Neural progenitor cell (in vitro differentiated cells): ENCODE results near the gene SLC25A48. TPM values are rescaled to one million over a fixed set of nuclear protein-coding genes. Genes with fewer than 3 reads are reported as not detected.

Experiments used
- DNase-seq: peaks from one replicate; pipeline ENCODE4 v3.0.0-alpha.2; 2016; ENCODE audit warnings: low spot score
- H2AFZ ChIP-seq: fragments of 200-600 bp; sonication (generic); replicated peaks from 2 replicates; pipeline ENCODE4 v1.6.1; 2016; ENCODE audit warnings: antibody characterized with exemption
- H3F3A ChIP-seq: fragments of 200-600 bp; sonication (generic); 2 replicates; pipeline ENCODE4 v1.6.1; 2016; ENCODE audit warnings: antibody characterized with exemption, low read depth
- H3K27ac ChIP-seq: fragments of 200-600 bp; sonication (generic); 2 replicates; pipeline ENCODE4 v1.5.1; 2016; ENCODE audit warnings: mild to moderate bottlenecking
- H3K27me3 ChIP-seq: fragments of 200-600 bp; sonication (generic); 2 replicates; pipeline ENCODE4 v1.6.1; 2016; ENCODE audit warnings: mild to moderate bottlenecking, moderate library complexity
- H3K36me3 ChIP-seq: fragments of 200-600 bp; sonication (generic); 2 replicates; pipeline ENCODE4 v1.5.1; 2016
- H3K4me1 ChIP-seq: fragments of 200-600 bp; sonication (generic); 2 replicates; pipeline ENCODE4 v1.6.1; 2016; ENCODE audit warnings: mixed run types
- H3K4me2 ChIP-seq: fragments of 200-600 bp; sonication (generic); 2 replicates; pipeline ENCODE4 v1.6.1; 2016
- H3K4me3 ChIP-seq: fragments of 200-600 bp; sonication (generic); 2 replicates; pipeline ENCODE4 v1.5.1; 2016
- H3K79me2 ChIP-seq: fragments of 200-600 bp; sonication (generic); 2 replicates; pipeline ENCODE4 v1.6.1; 2016; ENCODE audit warnings: low read depth
- H3K9ac ChIP-seq: fragments of 200-600 bp; sonication (generic); 2 replicates; pipeline ENCODE4 v1.6.1; 2016
- H3K9me3 ChIP-seq: fragments of 200-600 bp; sonication (generic); 2 replicates; pipeline ENCODE4 v1.5.1; 2016; ENCODE audit warnings: low read depth
- H4K20me1 ChIP-seq: fragments of 200-600 bp; sonication (generic); 2 replicates; pipeline ENCODE4 v1.6.1; 2016; ENCODE audit warnings: low read depth
- H3K27ac Mint-ChIP-seq: 3 replicates; pipeline ENCODE4 v1.8.0; 2021; ENCODE audit warnings: mixed read lengths
- H3K27me3 Mint-ChIP-seq: 2 replicates; pipeline ENCODE4 v1.8.0; 2022; ENCODE audit warnings: low read depth, mild to moderate bottlenecking, inconsistent platforms, moderate library complexity, mixed read lengths; ENCODE audit not compliant: insufficient read depth
- H3K36me3 Mint-ChIP-seq: 3 replicates; pipeline ENCODE4 v1.8.0; 2021; ENCODE audit warnings: mixed read lengths
- H3K4me1 Mint-ChIP-seq: 3 replicates; pipeline ENCODE4 v1.8.0; 2021; ENCODE audit warnings: mixed read lengths
- H3K4me3 Mint-ChIP-seq: 3 replicates; pipeline ENCODE4 v1.8.0; 2021; ENCODE audit warnings: mild to moderate bottlenecking, moderate library complexity, mixed read lengths
- H3K9me3 Mint-ChIP-seq: 3 replicates; pipeline ENCODE4 v1.8.0; 2020; ENCODE audit warnings: mixed read lengths
- CTCF ChIP-seq: fragments of 200-600 bp; sonication (generic); IDR thresholded peaks from 2 replicates; pipeline ENCODE4 v1.5.1; 2017; ENCODE audit warnings: antibody characterized with exemption, mild to moderate bottlenecking
- EZH2 ChIP-seq: fragments of 200-600 bp; sonication (generic); IDR thresholded peaks from 2 replicates; pipeline ENCODE4 v1.6.1; 2017; ENCODE audit warnings: antibody characterized with exemption, mild to moderate bottlenecking, moderate library complexity
- EZH2phosphoT487 ChIP-seq: fragments of 200-600 bp; sonication (generic); IDR thresholded peaks from 2 replicates; pipeline ENCODE4 v1.6.1; 2017; ENCODE audit warnings: antibody characterized with exemption
- total RNA-seq: library from RNA; depleted of rRNA; stranded (reverse); fragments of >200 nt; gene quantifications from 2 replicates; pipeline ENCODE4 v1.2.3, GENCODE V29; 2015; ENCODE audit warnings: low replicate concordance

Gene SLC25A48
- total RNA-seq, 1 donor from 2014 or later, result not detected

GRCh38 chr5:135861641-135862040, 27.2 kb downstream of the SLC25A48 start:
- no peak overlapping the region for H2AFZ ChIP-seq
- no peak overlapping the region for H3K4me3 Mint-ChIP-seq
- H3K4me3 ChIP-seq, result no peak overlapping the region
- TF ChIP-seq EZH2 (no peak), CTCF (no peak), EZH2phosphoT487 (no peak)
- H4K20me1 ChIP-seq, result no peaks in the 10 kb centered on the region
- no peaks in the 10 kb centered on the region for H3K36me3 ChIP-seq
- H3K79me2 ChIP-seq, result no peaks in the 10 kb centered on the region
- no peaks in the 10 kb centered on the region for H3K4me1 ChIP-seq
- peaks cover 5% of the 10 kb centered on the region for H3K27me3 Mint-ChIP-seq
- H3K27ac ChIP-seq, result no peak overlapping the region
- no peaks in the 10 kb centered on the region for H3K9me3 ChIP-seq
- H3K36me3 Mint-ChIP-seq, result no peaks in the 10 kb centered on the region
- no peak for DNase-seq
- H3K27me3 ChIP-seq, result no peaks in the 10 kb centered on the region
- H3K4me1 Mint-ChIP-seq, result peaks cover 10% of the 10 kb centered on the region
- H3K27ac Mint-ChIP-seq, result no peak overlapping the region
- no peak overlapping the region for H3K9ac ChIP-seq
- no peaks in the 10 kb centered on the region for H3F3A ChIP-seq
- no peaks in the 10 kb centered on the region for H3K9me3 Mint-ChIP-seq
- H3K4me2 ChIP-seq, result no peak overlapping the region

- no peaks in the 10 kb centered on the region for H3K9me3 ChIP-seq
- no peaks in the 10 kb centered on the region for H3K79me2 ChIP-seq
- Mint-ChIP-seq H3K9me3 (no peaks in the 10 kb centered on the region), H3K4me3 (no peak overlapping the region), H3K27me3 (peaks cover 5% of the 10 kb centered on the region), H3K36me3 (no peaks in the 10 kb centered on the region), H3K4me1 (peaks cover 10% of the 10 kb centered on the region), H3K27ac (no peak overlapping the region)
- no peak overlapping the region for H3K4me2 ChIP-seq
- H3K27me3 ChIP-seq, result no peaks in the 10 kb centered on the region
- DNase-seq, result no peak
- H4K20me1 ChIP-seq, result no peaks in the 10 kb centered on the region
- no peak overlapping the region for H3K9ac ChIP-seq
- H2AFZ ChIP-seq, result no peak overlapping the region
- TF ChIP-seq EZH2, result no peak
- no peak for TF ChIP-seq EZH2phosphoT487
- no peak for TF ChIP-seq CTCF
- H3K4me1 ChIP-seq, result no peaks in the 10 kb centered on the region
- H3K36me3 ChIP-seq, result no peaks in the 10 kb centered on the region
- no peak overlapping the region for H3K27ac ChIP-seq
- H3F3A ChIP-seq, result no peaks in the 10 kb centered on the region
- no peak overlapping the region for H3K4me3 ChIP-seq
These were observed 27.6 kb downstream of the SLC25A48 start for GRCh38 chr5:135862086-135862485.

- no peak overlapping the region for H3K9ac ChIP-seq
- H3K4me3 ChIP-seq, result no peak overlapping the region
- TF ChIP-seq CTCF, result no peak
- no peak for TF ChIP-seq EZH2
- TF ChIP-seq EZH2phosphoT487, result no peak
- no peak overlapping the region for H3K4me2 ChIP-seq
- H3K27ac ChIP-seq, result no peak overlapping the region
- H3K9me3 Mint-ChIP-seq, result no peaks in the 10 kb centered on the region
- no peak for DNase-seq
- no peaks in the 10 kb centered on the region for H3K36me3 Mint-ChIP-seq
- peaks cover 5% of the 10 kb centered on the region for H3K27me3 Mint-ChIP-seq
- H3K9me3 ChIP-seq, result no peaks in the 10 kb centered on the region
- H3K4me1 ChIP-seq, result no peaks in the 10 kb centered on the region
- no peak overlapping the region for H3K27ac Mint-ChIP-seq
- H3F3A ChIP-seq, result no peaks in the 10 kb centered on the region
- H3K4me3 Mint-ChIP-seq, result no peak overlapping the region
- H4K20me1 ChIP-seq, result no peaks in the 10 kb centered on the region
- no peaks in the 10 kb centered on the region for H3K79me2 ChIP-seq
- H3K36me3 ChIP-seq, result no peaks in the 10 kb centered on the region
- no peaks in the 10 kb centered on the region for H3K27me3 ChIP-seq
- H2AFZ ChIP-seq, result no peak overlapping the region
- H3K4me1 Mint-ChIP-seq, result peaks cover 10% of the 10 kb centered on the region
These were observed 28.3 kb downstream of the SLC25A48 start for GRCh38 chr5:135862744-135863143.
